Uterus (tissue), 2 donors: Measurements from ENCODE around the gene ESPL1.

Source experiments
- POLR2A ChIP-seq, 2 donors: fragments of 450-650 bp; IDR thresholded peaks; one replicate each; pipeline ENCODE4 v1.6.1; 2016; ENCODE audit warnings: antibody characterized with exemption in 2 of 2, mild to moderate bottlenecking in 1 of 2, moderate library complexity in 1 of 2
- TF ChIP-seq, protein P1 (sequence below), 4 experiments: fragments of 200-600 bp in 2 of 4; fragments of 450-650 bp in 2 of 4; sonication (generic) in 2 of 4; IDR thresholded peaks; one replicate each; pipeline ENCODE4 v1.5.1; 2016 to 2019; ENCODE audit warnings: antibody characterized with exemption in 4 of 4, mild to moderate bottlenecking in 2 of 4, moderate library complexity in 1 of 4

DNA sequence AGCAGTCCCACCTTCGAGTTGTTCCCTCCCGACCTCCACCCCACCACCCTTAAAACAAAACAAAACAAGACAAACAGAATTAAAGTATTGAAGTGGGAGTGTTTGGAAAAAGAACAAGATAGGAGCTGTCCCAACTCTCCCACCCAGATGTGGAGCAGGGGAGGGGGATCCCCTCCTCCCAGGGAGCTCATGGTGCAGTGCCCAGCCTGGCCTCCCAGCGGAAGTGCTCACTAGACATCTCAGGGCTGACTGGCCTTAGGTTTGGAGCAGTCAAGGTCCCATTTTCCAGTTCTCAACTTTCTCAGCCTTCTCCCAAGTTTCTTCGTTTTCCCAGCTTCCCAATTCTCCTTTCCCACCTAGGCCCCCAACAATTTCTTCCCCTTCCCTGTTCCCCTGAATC, 65.2 kb downstream of the ESPL1 start:
- TF ChIP-seq, protein P1, sequence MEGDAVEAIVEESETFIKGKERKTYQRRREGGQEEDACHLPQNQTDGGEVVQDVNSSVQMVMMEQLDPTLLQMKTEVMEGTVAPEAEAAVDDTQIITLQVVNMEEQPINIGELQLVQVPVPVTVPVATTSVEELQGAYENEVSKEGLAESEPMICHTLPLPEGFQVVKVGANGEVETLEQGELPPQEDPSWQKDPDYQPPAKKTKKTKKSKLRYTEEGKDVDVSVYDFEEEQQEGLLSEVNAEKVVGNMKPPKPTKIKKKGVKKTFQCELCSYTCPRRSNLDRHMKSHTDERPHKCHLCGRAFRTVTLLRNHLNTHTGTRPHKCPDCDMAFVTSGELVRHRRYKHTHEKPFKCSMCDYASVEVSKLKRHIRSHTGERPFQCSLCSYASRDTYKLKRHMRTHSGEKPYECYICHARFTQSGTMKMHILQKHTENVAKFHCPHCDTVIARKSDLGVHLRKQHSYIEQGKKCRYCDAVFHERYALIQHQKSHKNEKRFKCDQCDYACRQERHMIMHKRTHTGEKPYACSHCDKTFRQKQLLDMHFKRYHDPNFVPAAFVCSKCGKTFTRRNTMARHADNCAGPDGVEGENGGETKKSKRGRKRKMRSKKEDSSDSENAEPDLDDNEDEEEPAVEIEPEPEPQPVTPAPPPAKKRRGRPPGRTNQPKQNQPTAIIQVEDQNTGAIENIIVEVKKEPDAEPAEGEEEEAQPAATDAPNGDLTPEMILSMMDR (IDR thresholded peaks at IDR 0.05), result no peak
- no peak for TF ChIP-seq POLR2A (IDR thresholded peaks at IDR 0.05)
